ENCODE data around the gene TGM3.

DNA sequence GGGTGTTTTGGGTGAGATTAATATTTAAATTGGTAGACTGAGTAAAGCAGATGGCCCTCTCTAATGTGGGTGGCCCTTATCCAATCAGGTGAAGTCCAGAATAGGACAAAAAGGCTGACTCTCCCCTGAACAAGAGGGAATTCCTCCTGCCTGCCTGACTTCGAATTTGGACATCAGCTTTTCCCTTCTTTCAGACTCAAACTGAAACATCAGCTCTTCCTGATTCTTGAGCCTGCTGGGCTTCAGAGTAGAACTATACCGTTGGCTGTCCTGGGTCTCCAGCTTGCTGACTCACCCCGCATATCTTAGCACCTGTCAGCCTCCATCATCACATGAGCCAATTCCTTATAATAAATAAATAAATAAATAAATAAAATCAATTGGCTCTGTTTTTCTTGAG, 69.9 kb downstream of the TGM3 start:
- TF ChIP-seq CTCF (IDR thresholded peaks at IDR 0.05) (no peak), ZFX (IDR thresholded peaks at IDR 0.05; ENCODE audit: borderline replicate concordance) (no peak)
